ENCODE data around the gene UCHL3. TPM values are rescaled to one million over a fixed set of nuclear protein-coding genes. Genes with fewer than 3 reads are reported as not detected.

UCHL3 gene
- total and polyA plus RNA-seq, 2 of the 4 experiments (the other 2 are of a cell fraction): 63.8 to 68.3 TPM

DNA sequence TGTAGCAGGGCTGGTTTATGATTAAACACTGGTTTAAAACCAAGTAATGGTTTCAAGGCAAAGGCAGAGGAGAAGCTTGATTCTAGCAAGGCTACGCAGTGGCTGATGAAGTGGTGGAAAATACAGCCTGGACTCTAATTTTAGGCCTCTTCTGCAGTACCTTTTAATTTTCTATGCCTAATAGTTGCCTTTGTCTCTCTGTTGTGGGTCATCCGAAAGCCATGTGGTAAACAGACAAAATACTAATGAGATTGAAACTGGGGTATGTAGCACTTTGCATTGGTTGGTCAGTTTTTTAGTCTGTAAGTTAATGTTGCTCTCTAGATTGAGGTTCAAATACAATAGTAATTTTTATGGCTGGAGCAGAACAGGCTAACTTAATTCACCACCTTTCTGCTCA, 89.9 kb downstream of the UCHL3 start:
- in situ Hi-C loops (cut with MboI; ENCODE audit: low sequenced_read_pairs): no loop called here
- no CpG with 5 or more reads among the region's 2 CpGs for WGBS, 2 experiments (ENCODE audit: extremely low coverage in 2 of 2, insufficient read length in 1 of 2)
- POLR2A ChIA-PET (ENCODE audit: unreplicated experiment): no interaction called here

More for the DNA sequence above, 89.9 kb downstream of the UCHL3 start:
- peak overlapping the region; percentile 98 for H3K4me2 ChIP-seq (ENCODE audit: low read depth, low read length)
- peaks cover 19% of the 10 kb centered on the region for H3K4me1 ChIP-seq (ENCODE audit: control insufficient read depth, insufficient read depth, low read length)
- BruUV-seq (replicated peaks): no TSS peak
- peaks cover 6 to 45% of the 10 kb centered on the region in 2 experiments; a peak in 3 of 4 replicates for H3K79me1 ChIP-seq (ENCODE audit: low read depth in 1 of 2, low read length in 2 of 2)
- no peak overlapping the region; the same call in 1 of the 2 replicates for H3K18ac ChIP-seq (ENCODE audit: low read depth, low read length)
- H3K23ac ChIP-seq (ENCODE audit: low read depth, low read length): peak overlapping the region; percentile 89
- CTCF ChIA-PET: interaction anchor here (1.4 kb wide), 1 partner anchor 18 kb away, joined by 3 read pairs; no protein-coding TSS in a partner anchor
- peak overlapping the region; percentile 17; the same call in 1 of the 2 replicates for H3K4me3 ChIP-seq (ENCODE audit: insufficient read depth, low read depth, low read length)
- peak overlapping the region; percentile 35; the same call in 1 of the 2 replicates for H3K4ac ChIP-seq (ENCODE audit: low read depth, low read length)
- H2AK9ac ChIP-seq (replicated peaks; ENCODE audit: low read depth, low read length, poor library complexity): no peak overlapping the region
- no peaks in the 10 kb centered on the region for H3K9me3 ChIP-seq (ENCODE audit: control insufficient read depth, insufficient read depth, low read length)
- H4K5ac ChIP-seq (ENCODE audit: low read depth, low read length): peak overlapping the region; percentile 38; the same call in 1 of the 2 replicates
- no peak overlapping the region for H4K91ac ChIP-seq (ENCODE audit: insufficient read depth, low read depth, low read length)
- intact Hi-C loops (cut with micrococcal nuclease) (no loop called here), dilution Hi-C loops (cut with HindIII; ENCODE audit: low sequenced_read_pairs, unreplicated experiment) (no loop called here)
- H3K36me3 ChIP-seq (ENCODE audit: control insufficient read depth, insufficient read depth, low read length): peaks cover 5% of the 10 kb centered on the region
- TF ChIP-seq POLR2A (IDR thresholded peaks at IDR 0.05; ENCODE audit: low read depth, low read length) (no peak), CHD1 (IDR thresholded peaks at IDR 0.05; ENCODE audit: low read depth, low read length) (no peak), RAD21 (IDR thresholded peaks at IDR 0.05; ENCODE audit: low read length) (no peak), BHLHE40 (IDR thresholded peaks at IDR 0.05; ENCODE audit: low read depth, low read length) (no peak), NFE2L2 (IDR thresholded peaks at IDR 0.05; ENCODE audit: low read depth, low read length) (no peak), MAFK (IDR thresholded peaks at IDR 0.05; ENCODE audit: low read depth, low read length) (no peak), RCOR1 (IDR thresholded peaks at IDR 0.05; ENCODE audit: insufficient replicate concordance, low read length) (no peak)
- TF ChIP-seq, protein P1, sequence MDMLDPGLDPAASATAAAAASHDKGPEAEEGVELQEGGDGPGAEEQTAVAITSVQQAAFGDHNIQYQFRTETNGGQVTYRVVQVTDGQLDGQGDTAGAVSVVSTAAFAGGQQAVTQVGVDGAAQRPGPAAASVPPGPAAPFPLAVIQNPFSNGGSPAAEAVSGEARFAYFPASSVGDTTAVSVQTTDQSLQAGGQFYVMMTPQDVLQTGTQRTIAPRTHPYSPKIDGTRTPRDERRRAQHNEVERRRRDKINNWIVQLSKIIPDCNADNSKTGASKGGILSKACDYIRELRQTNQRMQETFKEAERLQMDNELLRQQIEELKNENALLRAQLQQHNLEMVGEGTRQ (IDR thresholded peaks at IDR 0.05; ENCODE audit: low read depth, low read length): no peak
- TF ChIP-seq, protein P2, sequence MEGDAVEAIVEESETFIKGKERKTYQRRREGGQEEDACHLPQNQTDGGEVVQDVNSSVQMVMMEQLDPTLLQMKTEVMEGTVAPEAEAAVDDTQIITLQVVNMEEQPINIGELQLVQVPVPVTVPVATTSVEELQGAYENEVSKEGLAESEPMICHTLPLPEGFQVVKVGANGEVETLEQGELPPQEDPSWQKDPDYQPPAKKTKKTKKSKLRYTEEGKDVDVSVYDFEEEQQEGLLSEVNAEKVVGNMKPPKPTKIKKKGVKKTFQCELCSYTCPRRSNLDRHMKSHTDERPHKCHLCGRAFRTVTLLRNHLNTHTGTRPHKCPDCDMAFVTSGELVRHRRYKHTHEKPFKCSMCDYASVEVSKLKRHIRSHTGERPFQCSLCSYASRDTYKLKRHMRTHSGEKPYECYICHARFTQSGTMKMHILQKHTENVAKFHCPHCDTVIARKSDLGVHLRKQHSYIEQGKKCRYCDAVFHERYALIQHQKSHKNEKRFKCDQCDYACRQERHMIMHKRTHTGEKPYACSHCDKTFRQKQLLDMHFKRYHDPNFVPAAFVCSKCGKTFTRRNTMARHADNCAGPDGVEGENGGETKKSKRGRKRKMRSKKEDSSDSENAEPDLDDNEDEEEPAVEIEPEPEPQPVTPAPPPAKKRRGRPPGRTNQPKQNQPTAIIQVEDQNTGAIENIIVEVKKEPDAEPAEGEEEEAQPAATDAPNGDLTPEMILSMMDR (conservative IDR thresholded peaks at IDR 0.05; ENCODE audit: low read depth, low read length): no peak
- TF ChIP-seq, protein P3, sequence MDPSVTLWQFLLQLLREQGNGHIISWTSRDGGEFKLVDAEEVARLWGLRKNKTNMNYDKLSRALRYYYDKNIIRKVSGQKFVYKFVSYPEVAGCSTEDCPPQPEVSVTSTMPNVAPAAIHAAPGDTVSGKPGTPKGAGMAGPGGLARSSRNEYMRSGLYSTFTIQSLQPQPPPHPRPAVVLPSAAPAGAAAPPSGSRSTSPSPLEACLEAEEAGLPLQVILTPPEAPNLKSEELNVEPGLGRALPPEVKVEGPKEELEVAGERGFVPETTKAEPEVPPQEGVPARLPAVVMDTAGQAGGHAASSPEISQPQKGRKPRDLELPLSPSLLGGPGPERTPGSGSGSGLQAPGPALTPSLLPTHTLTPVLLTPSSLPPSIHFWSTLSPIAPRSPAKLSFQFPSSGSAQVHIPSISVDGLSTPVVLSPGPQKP (IDR thresholded peaks at IDR 0.05; ENCODE audit: borderline replicate concordance, low read depth, low read length): no peak
- no peaks in the 10 kb centered on the region for H3K27me3 ChIP-seq (ENCODE audit: control insufficient read depth, insufficient read depth, low read length)
- no peak overlapping the region; the same call in 1 of the 2 replicates for H3K27ac ChIP-seq (ENCODE audit: insufficient read depth, low read length)
- peak overlapping the region; percentile 74 for H3K14ac ChIP-seq (replicated peaks; ENCODE audit: low read depth, low read length)
- peak overlapping the region; percentile 28; the same call in 1 of the 2 replicates for H2BK20ac ChIP-seq (ENCODE audit: low read depth, low read length)
- H2BK15ac ChIP-seq (ENCODE audit: low read depth, low read length): no peak overlapping the region
- peak overlapping the region; percentile 70; the same call in 1 of the 2 replicates for H3K56ac ChIP-seq (ENCODE audit: extremely low read depth, insufficient read depth, low read length)
- peaks cover 56% of the 10 kb centered on the region for H4K20me1 ChIP-seq (ENCODE audit: insufficient read depth, low read length)
- H3K9me1 ChIP-seq (ENCODE audit: insufficient read depth, low read length): peaks cover 18% of the 10 kb centered on the region
- H2BK5ac ChIP-seq (ENCODE audit: low read depth, low read length, poor library complexity, severe bottlenecking): peak overlapping the region; percentile 38
- no peak for ATAC-seq (ENCODE audit: low read depth)
- H4K8ac ChIP-seq (ENCODE audit: low read depth in 2 of 2, low read length in 2 of 2): peak overlapping the region in 1 of 2 experiments; percentile 41; a peak in 2 of 4 replicates
- no peak overlapping the region for H2AFZ ChIP-seq (replicated peaks; ENCODE audit: low read length, poor library complexity)
- H2BK120ac ChIP-seq (ENCODE audit: low read depth, low read length): no peak overlapping the region
- peak overlapping the region; percentile 37; the same call in 1 of the 2 replicates for H2AK5ac ChIP-seq (ENCODE audit: low read depth, low read length)
- no peak for DNase-seq
- H3K9ac ChIP-seq (ENCODE audit: low read depth, low read length): peak overlapping the region; percentile 44; the same call in 1 of the 2 replicates
